ENCODE measurements around the gene ARHGEF12. TPM values are rescaled to one million over a fixed set of nuclear protein-coding genes. Genes with fewer than 3 reads are reported as not detected.
"Not testable (repeated sequence)": the region's sequence is repeated elsewhere in the genome, so short reads cannot be mapped to it uniquely, and the experiment has no call there.

The ARHGEF12 gene
- total RNA-seq, 1 donor from 2014 or later = 27.2 TPM

DNA sequence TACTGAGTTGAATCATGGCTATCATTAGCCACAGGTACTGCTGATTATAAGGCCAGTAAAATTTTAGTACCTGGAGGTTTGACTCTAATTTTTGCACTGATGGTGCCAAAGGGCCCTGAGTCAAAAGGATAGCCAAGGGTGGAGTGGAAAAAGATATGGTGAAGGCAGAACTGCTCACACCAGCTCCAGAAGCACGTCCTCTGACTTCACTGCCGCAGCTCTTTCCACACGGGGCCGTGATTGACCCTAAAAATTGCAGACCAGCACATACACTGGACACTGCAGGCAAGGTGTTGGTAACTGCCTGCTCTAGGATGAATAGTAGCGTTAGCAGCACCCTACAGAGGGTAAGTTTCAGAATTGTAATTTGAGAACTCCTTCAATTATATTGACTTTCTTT is 149.9 kb downstream of the ARHGEF12 start:
- intact Hi-C loops (cut with micrococcal nuclease) = no loop called here

- intact Hi-C loops (cut with micrococcal nuclease) = no loop called here
Observed at GRCh38 chr11:120489799-120490198, 153.6 kb downstream of the ARHGEF12 start.

GRCh38 chr11:120492486-120492885 is 156.3 kb downstream of the ARHGEF12 start:
- intact Hi-C loops (cut with micrococcal nuclease) = no loop called here

- intact Hi-C loops (cut with micrococcal nuclease) = no loop called here
Observed at GRCh38 chr11:120494595-120494994, 158.4 kb downstream of the ARHGEF12 start.

DNA sequence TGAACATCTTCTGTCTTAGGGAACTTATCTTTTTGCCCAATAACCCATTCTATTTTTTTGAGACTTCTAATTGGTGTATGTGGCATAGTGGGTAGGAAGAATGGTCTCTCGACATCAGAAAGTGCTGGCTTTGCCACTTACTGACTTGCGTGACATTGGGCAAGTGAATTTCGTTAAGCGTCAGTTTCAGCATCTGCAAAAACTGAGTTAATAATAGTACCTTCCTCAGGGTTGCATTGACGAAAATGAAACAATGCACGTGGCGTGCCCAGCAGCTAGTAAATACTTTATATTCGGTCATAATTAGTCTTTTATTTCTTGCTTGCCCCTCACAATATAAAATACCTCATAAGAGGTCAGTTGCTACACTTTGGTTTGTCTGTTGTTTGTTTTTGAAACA is 162.9 kb downstream of the ARHGEF12 start:
- intact Hi-C loops (cut with micrococcal nuclease) = no loop called here

DNA sequence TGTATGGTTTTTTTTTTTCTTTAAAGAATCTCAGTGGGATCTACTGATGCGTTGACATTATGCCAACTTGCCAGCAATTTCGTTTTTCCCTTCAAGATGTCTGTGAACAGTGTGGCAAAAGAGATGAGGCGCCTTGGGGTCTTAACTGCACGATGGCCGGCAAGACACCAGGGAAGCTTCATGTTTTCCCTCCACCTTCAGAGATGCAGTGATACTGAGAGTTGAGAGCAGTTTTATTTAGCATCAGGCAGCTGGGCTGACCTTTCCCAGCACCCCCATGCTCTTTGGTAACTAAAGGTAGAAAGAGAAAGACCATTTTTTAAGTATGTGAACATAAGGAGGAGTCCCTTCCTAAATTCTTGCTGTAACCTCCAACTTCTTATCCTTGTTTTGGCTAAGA is 163.6 kb downstream of the ARHGEF12 start:
- intact Hi-C loops (cut with micrococcal nuclease) = no loop called here

GRCh38 chr11:120500414-120501071 is 164.3 kb downstream of the ARHGEF12 start:
- intact Hi-C loops (cut with micrococcal nuclease) = no loop called here

GRCh38 chr11:120501440-120501839 is 165.2 kb downstream of the ARHGEF12 start:
- intact Hi-C loops (cut with micrococcal nuclease) = no loop called here

DNA sequence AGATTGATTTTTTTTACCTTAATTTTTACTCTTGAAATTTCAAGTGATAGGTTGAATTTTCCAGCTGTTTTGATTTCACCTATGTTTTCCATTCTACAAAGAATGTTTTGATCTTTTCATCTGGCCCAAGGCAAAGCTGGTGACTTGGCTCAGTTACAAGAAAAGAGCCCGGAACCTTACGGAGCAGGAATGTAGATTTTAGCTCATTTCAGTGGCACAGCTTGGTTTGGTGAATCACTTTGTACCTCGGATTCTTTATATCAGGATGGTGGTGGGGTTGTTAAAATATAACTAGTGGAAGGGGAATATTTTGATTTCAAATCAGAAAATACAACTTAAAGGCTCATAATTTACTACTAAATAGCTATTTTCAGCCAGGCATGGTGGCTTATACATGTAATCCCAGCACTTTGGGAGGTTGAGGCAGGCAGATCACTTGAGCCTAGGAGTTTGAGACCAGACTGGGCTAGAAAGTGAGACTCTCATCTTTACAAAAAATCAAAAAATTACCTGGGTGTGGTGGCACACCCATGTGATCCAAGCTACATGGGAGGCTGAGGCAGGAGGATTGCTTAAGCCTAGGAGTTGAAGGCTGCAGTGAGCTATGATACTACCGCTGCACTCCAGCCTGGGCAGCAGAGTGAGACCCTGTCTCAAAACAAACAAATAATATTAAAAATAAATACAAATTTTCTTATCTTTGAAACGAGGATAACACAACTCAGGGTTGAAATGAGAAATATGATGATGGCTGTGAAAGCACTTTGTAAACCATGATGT is 166.0 kb downstream of the ARHGEF12 start:
- intact Hi-C loops (cut with micrococcal nuclease) = no loop called here

DNA sequence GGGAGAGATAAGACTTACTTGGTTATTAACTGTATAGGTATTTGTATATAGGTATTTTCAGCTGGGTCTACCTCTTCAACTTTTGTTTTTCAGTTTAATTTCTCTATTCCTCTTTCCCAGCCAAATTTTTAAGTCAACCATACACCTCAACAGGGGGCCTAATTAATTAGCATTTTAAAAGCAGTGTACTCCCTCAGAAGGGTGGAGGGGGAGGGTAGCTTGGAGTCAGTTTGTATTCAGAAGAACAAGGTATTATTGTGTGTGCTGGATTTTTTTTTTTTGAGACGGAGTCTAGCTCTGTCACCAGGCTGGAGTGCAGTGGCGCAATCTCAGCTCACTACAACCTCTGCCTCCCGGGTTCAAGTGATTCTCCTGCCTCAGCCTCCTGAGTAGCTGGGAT is 167.3 kb downstream of the ARHGEF12 start:
- intact Hi-C loops (cut with micrococcal nuclease) = not testable (repeated sequence)

GRCh38 chr11:120505801-120506425 is 169.7 kb downstream of the ARHGEF12 start:
- intact Hi-C loops (cut with micrococcal nuclease) = no loop called here

GRCh38 chr11:120509346-120510053 is 173.3 kb downstream of the ARHGEF12 start:
- intact Hi-C loops (cut with micrococcal nuclease) = no loop called here

DNA sequence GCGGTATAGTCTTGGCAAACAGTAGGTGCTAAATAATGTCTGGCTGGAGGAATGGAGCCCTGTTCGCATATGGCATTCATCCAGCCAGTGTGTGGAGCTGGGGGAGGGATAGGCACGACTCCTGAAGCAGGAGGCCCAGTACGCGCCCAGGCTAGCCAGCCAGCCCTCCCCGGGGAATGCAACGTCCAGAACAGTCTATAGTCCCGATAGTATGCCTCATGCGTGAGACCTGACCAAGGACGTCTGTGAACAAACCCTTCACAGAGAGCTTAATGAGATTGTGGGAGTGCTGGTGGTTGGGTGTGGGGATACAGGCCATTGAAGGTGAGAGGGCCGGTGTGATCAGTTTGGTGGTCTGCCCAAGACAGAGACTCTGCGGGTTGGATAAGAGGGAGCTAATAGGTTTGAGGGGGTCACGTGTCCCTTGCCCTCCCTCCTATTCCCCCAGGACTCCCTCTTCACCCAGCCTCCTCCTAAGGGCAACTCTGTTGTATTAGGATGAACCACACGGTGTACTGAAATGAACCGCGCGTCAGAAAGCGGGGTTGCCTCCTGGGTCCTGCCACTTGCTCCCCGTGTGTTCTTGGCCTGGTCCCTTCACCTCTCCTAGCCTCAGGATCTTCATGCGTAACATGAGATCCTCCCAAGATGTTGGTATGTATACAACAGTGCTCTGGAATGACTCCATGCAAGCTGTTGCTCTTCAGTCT is 174.3 kb downstream of the ARHGEF12 start:
- intact Hi-C loops (cut with micrococcal nuclease) = loop anchor here (1.0 kb wide), 6 partner anchors 175 to 684 kb away; no protein-coding TSS in a partner anchor

DNA sequence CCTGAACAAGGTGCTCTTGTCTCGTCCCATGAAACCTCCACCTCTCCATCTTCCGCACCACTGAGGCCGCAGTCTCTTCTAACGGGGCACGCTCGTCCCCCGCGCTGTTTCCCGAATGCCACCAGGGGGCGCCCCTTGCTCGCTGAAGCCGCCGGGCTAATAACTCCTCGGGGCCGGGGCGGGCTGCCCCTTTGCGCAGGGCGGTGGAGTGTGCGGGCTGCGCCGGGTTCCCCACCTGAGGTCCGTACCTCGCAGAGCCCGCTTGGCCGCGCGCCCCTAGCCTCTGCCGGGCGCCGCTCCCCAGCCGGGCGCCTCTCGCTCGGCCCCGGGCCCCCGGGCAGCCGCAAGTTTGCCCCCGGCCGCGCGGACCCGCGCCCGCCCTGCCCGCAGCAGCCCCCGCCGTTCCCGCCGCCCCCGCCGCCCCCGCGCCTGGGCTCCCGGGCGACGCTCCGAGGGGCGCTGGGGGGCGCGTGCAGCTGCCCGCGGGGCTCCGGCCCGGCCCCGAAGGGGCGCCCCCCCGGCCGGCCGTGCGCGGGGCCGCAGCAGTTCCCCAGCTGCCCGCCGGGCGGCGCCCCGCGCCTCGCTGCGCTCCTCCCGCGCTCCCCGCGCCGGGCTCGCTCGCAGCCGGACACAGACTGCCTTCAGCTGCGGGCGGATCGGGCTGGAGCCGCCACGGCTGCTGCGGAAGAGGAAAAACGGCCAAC is 175.1 kb downstream of the ARHGEF12 start, which contains the start of gene GRIK4:
Gene GRIK4, plus strand, starts transcription at position 633 of the 704 bp plus-strand sequence. CDS start 148,571 bp downstream, outside the sequence.
- intact Hi-C loops (cut with micrococcal nuclease) = loop anchor here (1.0 kb wide), 6 partner anchors 174 to 683 kb away; no protein-coding TSS in a partner anchor

DNA sequence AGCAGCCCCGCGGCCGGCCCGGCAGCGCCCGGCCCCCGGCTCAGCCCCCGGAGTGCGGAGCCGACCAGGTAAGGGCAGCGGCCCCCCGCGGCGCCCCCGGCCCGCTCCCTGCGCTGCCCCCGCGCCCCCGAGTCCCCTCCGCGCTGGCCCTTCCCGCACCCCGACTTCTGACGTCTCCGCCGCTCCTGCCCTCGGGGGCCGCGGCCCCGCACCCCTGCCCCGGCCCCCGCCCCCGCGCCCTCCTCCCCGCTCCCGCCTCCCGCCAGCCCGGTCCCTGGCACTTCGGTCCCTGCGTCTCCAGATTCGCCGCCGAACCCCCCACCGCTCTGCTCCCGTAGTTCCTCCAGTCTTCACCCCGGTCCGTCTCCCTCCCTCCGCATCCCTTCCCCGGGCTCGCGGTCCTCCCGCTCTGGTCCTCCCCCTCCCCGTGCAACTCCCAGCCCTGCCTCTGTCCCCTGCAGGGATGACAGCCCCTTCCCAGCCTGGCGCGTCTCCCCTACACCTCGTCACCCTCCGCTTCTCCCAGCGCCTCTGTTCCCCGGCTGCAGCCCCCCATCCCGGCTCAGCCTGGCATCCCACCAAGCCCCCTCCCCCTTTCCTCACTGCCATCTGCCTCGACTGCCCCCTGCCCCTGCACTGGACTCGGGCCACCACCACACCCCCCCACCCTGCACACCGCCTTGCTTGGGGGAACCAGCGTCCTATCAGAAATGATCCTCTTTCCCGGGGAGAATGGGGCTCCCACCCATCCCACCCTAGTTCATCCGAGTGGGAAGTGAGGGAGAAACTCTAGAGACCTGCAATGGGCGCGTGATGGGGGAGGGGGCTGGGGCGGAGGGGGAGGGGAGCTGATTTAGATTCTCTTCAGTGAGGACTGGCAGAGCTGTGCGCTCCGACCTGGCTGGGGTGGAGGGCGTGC is 175.9 kb downstream of the ARHGEF12 start:
- intact Hi-C loops (cut with micrococcal nuclease) = loop anchor here (1.0 kb wide), 6 partner anchors 173 to 682 kb away; no protein-coding TSS in a partner anchor

DNA sequence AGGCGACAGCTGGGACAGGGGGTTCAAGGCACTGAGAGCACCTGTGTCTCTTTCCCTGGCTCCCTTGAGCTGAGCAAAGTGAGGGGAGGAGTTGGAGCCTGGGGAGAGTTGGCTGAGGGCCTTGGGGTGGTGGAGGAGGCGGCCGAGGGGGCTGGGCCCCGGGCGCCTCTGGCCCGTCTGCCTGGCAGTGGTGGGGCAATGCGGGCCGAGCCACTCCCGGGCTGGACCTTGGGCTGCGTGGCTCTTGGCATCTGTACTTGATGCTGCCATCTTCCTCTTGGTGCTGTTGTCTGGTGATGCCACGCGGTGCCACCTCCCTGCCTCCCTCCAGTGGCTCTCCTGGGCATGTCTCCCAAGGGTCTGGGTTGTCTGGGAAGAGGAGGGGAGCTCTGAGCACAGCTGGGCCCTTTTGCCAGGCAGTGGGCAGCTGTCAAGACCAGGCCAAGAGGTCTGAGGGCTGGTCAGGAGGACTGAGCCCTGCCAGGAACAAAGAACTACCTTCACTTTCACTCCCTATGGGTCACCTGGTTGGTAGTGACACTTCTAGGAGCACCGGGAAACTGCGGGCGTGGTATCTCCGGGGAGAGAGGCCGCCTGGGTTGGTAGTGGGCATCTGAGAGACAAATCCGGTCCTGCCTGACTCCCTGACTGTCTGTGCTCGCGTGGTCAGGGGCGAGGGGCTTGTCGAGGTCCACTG is 176.7 kb downstream of the ARHGEF12 start:
- intact Hi-C loops (cut with micrococcal nuclease) = no loop called here

DNA sequence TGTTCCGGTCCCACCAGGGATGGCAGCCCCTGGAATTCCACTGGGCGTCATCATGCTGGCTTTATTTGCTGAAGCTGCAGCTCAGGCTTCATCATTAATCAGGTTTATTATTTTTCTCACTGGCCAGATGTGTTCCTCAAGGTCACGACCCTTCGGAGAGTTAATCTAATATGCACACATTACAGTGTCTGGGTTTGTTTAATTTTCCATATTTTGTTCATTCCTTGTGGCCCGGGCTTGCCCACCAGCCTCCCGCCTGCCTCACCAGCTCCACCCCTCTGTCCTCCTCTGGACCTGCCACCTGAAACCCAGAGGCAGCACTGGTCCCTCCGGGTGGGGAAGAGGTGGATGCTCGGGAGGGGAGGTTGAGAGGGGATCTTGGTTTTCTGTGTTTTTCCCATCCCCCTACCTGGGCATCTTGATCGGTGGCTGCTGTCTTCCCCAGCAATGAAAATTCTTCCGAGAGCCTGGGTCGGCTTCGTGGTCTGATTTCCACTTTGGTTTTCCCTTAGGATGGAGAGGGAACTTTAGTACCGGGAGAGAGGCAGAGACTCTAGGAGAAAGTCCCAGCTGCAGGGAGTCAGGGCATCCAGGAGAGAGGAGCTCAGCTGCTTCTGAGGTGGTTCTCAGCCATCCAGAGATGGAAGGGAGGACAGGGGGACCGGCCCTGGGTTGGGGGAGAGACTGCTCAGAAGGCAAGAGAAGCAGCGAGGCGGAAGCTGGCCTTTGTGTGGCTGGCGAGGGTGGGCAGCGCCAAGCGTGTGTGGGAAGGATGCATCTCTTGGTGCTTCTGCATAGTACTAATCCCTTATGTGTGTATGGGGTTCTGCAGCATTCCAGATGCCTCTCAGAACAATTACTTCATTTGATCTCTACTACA is 177.5 kb downstream of the ARHGEF12 start:
- intact Hi-C loops (cut with micrococcal nuclease) = no loop called here

All from T-helper 1 cell treated with Interleukin-12 subunit alpha and Interleukin-12 subunit beta and Interleukin-4 antibody, amounts not matched to agents 30 ng/mL and 1 ng/mL, for 36 hours (primary cell).